K562 (cell line): ENCODE results near the gene PLD6. TPM values are rescaled to one million over a fixed set of nuclear protein-coding genes. Genes with fewer than 3 reads are reported as not detected.

Experiments
- ATAC-seq: fragments of 200-7000 bp; cut with Tn5 transposase; 3 replicates; pipeline ENCODE4 v1.9.1; 2020; ENCODE audit warnings: moderate library complexity
- BruUV-seq: library from RNA; stranded (reverse); fragments of 400-500 nt; replicated peaks from 2 replicates; lab custom pipeline; 2021; lab: Mats Ljungman, UMichigan
- CTCF ChIA-PET: fragments of 300-600 bp; formaldehyde crosslinking; extraction: SDS; loops from one replicate; lab custom pipeline; 2021; ENCODE audit warnings: low intra/inter-chr PET ratio; lab: Yijun Ruan, JAX
- POLR2A ChIA-PET: fragments of 300-600, 350-650 bp; sonication (Branson Sonifier 250); formaldehyde crosslinking; extraction: SDS; loops from one replicate; lab custom pipeline; 2021; ENCODE audit warnings: antibody characterized with exemption, inconsistent platforms; lab: Yijun Ruan, JAX
- DNase-seq, 4 experiments: peaks; one replicate each; pipeline versions ENCODE4 v3.0.0 to v3.0.0-alpha.2; 2011 to 2018; ENCODE audit warnings: low spot score in 3 of 4, mixed read lengths in 3 of 4; ENCODE audit errors: extremely low read depth in 1 of 4
- FAIRE-seq: peaks from 2 replicates; lab custom pipeline; 2011; peaks lifted over from hg19 to GRCh38; lab: Jason Lieb, UNC
- H2AFZ ChIP-seq: 2 replicates; pipeline ENCODE4 v1.6.0; 2011; ENCODE audit warnings: low read depth, low read length, control low read depth, inconsistent platforms
- H3K27ac ChIP-seq: fragments of 200-600 bp; 3 replicates; pipeline ENCODE4 v1.8.0; 2011; ENCODE audit warnings: low read depth, mild to moderate bottlenecking, control low read depth, inconsistent platforms, low read length, moderate library complexity, mixed read lengths; ENCODE audit errors: extremely low read depth
- H3K27me3 ChIP-seq, 2 experiments: fragments of 300-600 bp in 1 of 2; 2 replicates in 1 of 2; 3 replicates in 1 of 2; pipeline versions ENCODE4 v1.6.0 to v1.8.0; 2011; ENCODE audit warnings: inconsistent platforms in 2 of 2, low read length in 2 of 2, mild to moderate bottlenecking in 1 of 2, mixed read lengths in 1 of 2, moderate library complexity in 1 of 2; ENCODE audit not compliant: control insufficient read depth in 2 of 2, insufficient read depth in 2 of 2
- H3K36me3 ChIP-seq: fragments of 300-600 bp; 3 replicates; pipeline ENCODE4 v1.8.0; 2011; ENCODE audit warnings: mild to moderate bottlenecking, low read length, inconsistent platforms; ENCODE audit not compliant: control insufficient read depth, insufficient read depth
- H3K4me1 ChIP-seq, 2 experiments: fragments of 200-600 bp in 1 of 2; replicated peaks in 1 of 2; 2 replicates in 1 of 2; 3 replicates in 1 of 2; pipeline versions ENCODE4 v1.5.1 to v1.8.0; 2011; ENCODE audit warnings: inconsistent platforms in 2 of 2, low read length in 2 of 2, mild to moderate bottlenecking in 1 of 2, mixed read lengths in 1 of 2, moderate library complexity in 1 of 2; ENCODE audit not compliant: control insufficient read depth in 2 of 2, insufficient read depth in 2 of 2
- H3K4me2 ChIP-seq: 2 replicates; pipeline ENCODE4 v1.6.1; 2011; ENCODE audit warnings: low read length, control low read depth, inconsistent platforms, mixed read lengths; ENCODE audit not compliant: insufficient read depth
- H3K4me3 ChIP-seq: fragments of 200-600 bp; sonication (generic), shearing (Covaris generic); 2 replicates; pipeline ENCODE4 v1.5.1; 2016; ENCODE audit warnings: control low read depth, inconsistent platforms
- H3K79me2 ChIP-seq: fragments of 200-600 bp; 3 replicates; pipeline ENCODE4 v1.8.0; 2011; ENCODE audit warnings: low read length, inconsistent platforms; ENCODE audit not compliant: control insufficient read depth, insufficient read depth
- H3K9ac ChIP-seq, 2 experiments: 2 replicates each; pipeline versions ENCODE4 v1.6.0 to v1.6.1; 2011; ENCODE audit warnings: low read depth in 2 of 2, low read length in 2 of 2, control low read depth in 1 of 2, inconsistent platforms in 1 of 2, mild to moderate bottlenecking in 1 of 2, mixed read lengths in 1 of 2; ENCODE audit not compliant: insufficient read depth in 1 of 2
- H3K9me1 ChIP-seq: one replicate; pipeline ENCODE4 v1.6.0; 2011; ENCODE audit warnings: inconsistent platforms, mild to moderate bottlenecking, low read length, moderate library complexity; ENCODE audit not compliant: control insufficient read depth, insufficient read depth
- H3K9me3 ChIP-seq: replicated peaks from 2 replicates; pipeline ENCODE4 v1.5.1; 2011; ENCODE audit warnings: low read depth, low read length, inconsistent platforms; ENCODE audit not compliant: control insufficient read depth, insufficient read depth
- H4K20me1 ChIP-seq: replicated peaks from 2 replicates; pipeline ENCODE4 v1.6.1; 2011; ENCODE audit warnings: low read length, inconsistent platforms, mixed read lengths; ENCODE audit not compliant: control insufficient read depth, insufficient read depth
- COPS2 ChIP-seq: fragments of 450-650 bp; conservative IDR thresholded peaks from 2 replicates; pipeline ENCODE4 v1.6.1; 2016; ENCODE audit warnings: mild to moderate bottlenecking, moderate library complexity
- CREBBP ChIP-seq: IDR thresholded peaks from one replicate; pipeline ENCODE4 v1.6.1; 2012; ENCODE audit warnings: low read depth, mild to moderate bottlenecking, control low read depth, inconsistent platforms, low read length
- FOXM1 ChIP-seq, 2 experiments: fragments of 450-650 bp in 1 of 2; sonication (generic) in 1 of 2; formaldehyde crosslinking in 1 of 2; IDR thresholded peaks; 2 replicates each; pipeline versions ENCODE4 v1.6.1 to v1.9.0; 2017 to 2022; ENCODE audit warnings: low read depth in 2 of 2, mild to moderate bottlenecking in 2 of 2, missing genetic modification reagents in 1 of 2, moderate library complexity in 1 of 2
- KLF6 ChIP-seq: fragments of 250-450 bp; sonication (Bioruptor Pico); IDR thresholded peaks from 2 replicates; pipeline ENCODE4 v1.4.0; 2020; ENCODE audit warnings: mild to moderate bottlenecking, moderate library complexity, borderline replicate concordance
- MTF1 ChIP-seq: fragments of 250-450 bp; sonication (Bioruptor Pico); IDR thresholded peaks from 2 replicates; pipeline ENCODE4 v1.9.0; 2021; ENCODE audit warnings: moderate library complexity, mild to moderate bottlenecking, inconsistent platforms, borderline replicate concordance
- NFXL1 ChIP-seq: fragments of 450-650 bp; formaldehyde crosslinking; IDR thresholded peaks from 2 replicates; pipeline ENCODE4 v1.4.0; 2021; ENCODE audit warnings: mild to moderate bottlenecking
- RAD51 ChIP-seq: fragments of 450-650 bp; IDR thresholded peaks from 2 replicates; pipeline ENCODE4 v1.7.1; 2016; ENCODE audit warnings: low read depth, mild to moderate bottlenecking, borderline replicate concordance
- RBM17 ChIP-seq: fragments of 200-400 bp; formaldehyde crosslinking; IDR thresholded peaks from 2 replicates; pipeline ENCODE4 v1.6.1; 2017; ENCODE audit warnings: low read depth, mild to moderate bottlenecking, low read length, borderline replicate concordance
- SETDB1 ChIP-seq: IDR thresholded peaks from one replicate; pipeline ENCODE4 v1.6.1; 2012; ENCODE audit warnings: low read length, control low read depth, inconsistent platforms
- TCFL5 ChIP-seq: fragments of 250-450 bp; sonication (Bioruptor Pico); conservative IDR thresholded peaks from 2 replicates; pipeline ENCODE4 v1.6.1; 2021; ENCODE audit warnings: mild to moderate bottlenecking, moderate library complexity, matching md5 sums
- TRIM24 ChIP-seq, 2 experiments: fragments of 450-650 bp; IDR thresholded peaks; 2 replicates each; pipeline ENCODE4 v1.6.1; 2016
- ZNF764 ChIP-seq: fragments of 250-450 bp; sonication (Bioruptor Pico); IDR thresholded peaks from 2 replicates; pipeline ENCODE4 v1.4.0; 2020; ENCODE audit warnings: low read depth, mild to moderate bottlenecking, moderate library complexity
- ZNF785 ChIP-seq: fragments of 250-450 bp; sonication (Bioruptor Pico); IDR thresholded peaks from 2 replicates; pipeline ENCODE4 v1.4.0; 2020; ENCODE audit warnings: mild to moderate bottlenecking
- WGBS: fragments of 100-300 bp; shearing (Covaris generic); methylation state at CpG from one replicate; pipeline ENCODE4 v1.1.6; 2016; ENCODE audit warnings: low coverage, mixed read lengths; ENCODE audit not compliant: insufficient coverage; ENCODE audit errors: missing lambda C conversion rate; 5-methylcytosine and 5-hydroxymethylcytosine counted together
- in situ Hi-C: fragments of 300-500 bp; cut with MboI; formaldehyde crosslinking; loops from 4 replicates; pipeline ENCODE4 v1.15.0; 2018; ENCODE audit warnings: inconsistent platforms, mixed read lengths
- intact Hi-C: fragments of 100-400 bp; cut with micrococcal nuclease; formaldehyde crosslinking; loops from 2 replicates; pipeline ENCODE4 v1.14.2; 2022
- polyA plus RNA-seq, 8 experiments: library from polyadenylated mRNA; depleted of rRNA in 4 of 8; stranded (reverse) in 5 of 8; unstranded in 3 of 8; fragments of >200 nt; fragmentation: Nextera tagmentation in 2 of 8; fragmentation: Illumina TruSeq in 1 of 8; extraction: Ambion mirVana in 2 of 8; extraction: Trizol in 1 of 8; gene quantifications; 2 replicates each; pipeline versions ENCODE4 v1.2.1 to v1.2.3, GENCODE V29; 2011 to 2014; ENCODE audit warnings: inconsistent platforms in 1 of 8, missing spikeins in 1 of 8
- total RNA-seq, 7 experiments: library from RNA; depleted of rRNA in 6 of 7; stranded (reverse); fragments of >200 nt in 6 of 7; fragmentation: Illumina TruSeq in 2 of 7; extraction: Trizol in 2 of 7; gene quantifications; 2 replicates each; pipeline versions ENCODE4 v1.2.1 to v1.2.3, GENCODE V29; 2011 to 2021; ENCODE audit warnings: low replicate concordance in 1 of 7
- TF ChIP-seq, protein P1 (sequence below): sonication (generic); formaldehyde crosslinking; IDR thresholded peaks from 2 replicates; pipeline ENCODE4 v1.8.0; 2022; ENCODE audit warnings: missing genetic modification reagents, mild to moderate bottlenecking, moderate library complexity, borderline replicate concordance
- TF ChIP-seq, protein P2 (sequence below): sonication (generic); IDR thresholded peaks from 2 replicates; pipeline ENCODE4 v1.6.1; 2016
- TF ChIP-seq, protein P3 (sequence below): sonication (generic); formaldehyde crosslinking; IDR thresholded peaks from 2 replicates; pipeline ENCODE4 v1.8.0; 2022; ENCODE audit warnings: missing genetic modification reagents, mild to moderate bottlenecking, borderline replicate concordance
- TF ChIP-seq, protein P4 (sequence below), 2 experiments: fragments of 450-650 bp in 1 of 2; sonication (generic) in 1 of 2; formaldehyde crosslinking in 1 of 2; IDR thresholded peaks in 1 of 2; conservative IDR thresholded peaks in 1 of 2; 2 replicates each; pipeline versions ENCODE4 v1.6.1 to v1.8.1; 2016 to 2023; ENCODE audit warnings: mild to moderate bottlenecking in 2 of 2, moderate library complexity in 2 of 2, inconsistent platforms in 1 of 2, missing genetic modification reagents in 1 of 2

PLD6 gene
- total and polyA plus RNA-seq, 9 of the 15 experiments (the other 6 are each of a cell fraction or from before 2014, with no cell fraction given), result 3.6 to 15.6 (median 10.0) TPM

DNA sequence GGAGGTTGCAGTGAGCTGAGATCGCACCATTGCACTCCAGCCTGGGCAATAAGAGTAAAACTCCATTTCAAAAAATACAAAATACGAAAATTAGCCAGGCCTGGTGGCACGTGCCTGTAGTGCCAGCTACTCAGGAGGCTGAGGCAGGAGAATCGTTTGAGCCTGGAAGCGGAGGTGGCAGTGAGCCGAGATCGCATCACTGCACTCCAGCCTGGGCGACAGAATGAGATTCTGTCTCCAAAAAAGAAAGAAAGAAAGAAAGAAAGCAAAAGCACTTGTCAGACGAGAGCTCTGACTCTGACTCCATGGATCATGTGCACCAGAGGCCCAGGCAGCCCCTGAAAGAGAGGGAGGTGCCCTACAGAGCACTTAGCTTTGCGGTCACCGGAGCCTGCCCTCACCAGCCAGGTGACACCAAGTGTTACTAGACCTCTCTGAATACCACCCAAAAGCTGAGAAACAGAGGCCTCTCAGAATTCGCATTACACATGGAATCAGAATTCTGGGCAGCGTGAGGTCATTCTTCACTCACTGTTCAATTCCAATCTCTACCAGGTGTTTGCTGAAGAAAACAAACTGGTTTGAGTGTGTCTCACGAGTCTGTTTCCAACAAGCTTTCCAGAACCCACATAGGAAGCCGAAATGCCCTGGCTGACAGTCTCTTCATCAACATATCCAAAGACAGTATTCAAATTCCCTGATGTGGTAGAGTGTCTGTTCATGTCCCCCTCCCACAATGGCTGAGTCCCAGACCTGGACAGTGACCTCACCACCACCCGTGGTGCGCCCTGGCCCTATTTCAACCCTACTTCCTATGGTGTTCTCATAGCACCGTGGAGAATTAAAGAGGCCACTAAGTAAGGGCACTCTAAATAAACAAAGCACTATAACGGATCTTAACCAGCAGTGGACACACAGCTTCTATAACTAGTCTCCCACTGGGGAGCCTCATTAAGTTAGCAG, 29.4 kb upstream of the PLD6 start:
- FAIRE-seq (peak; percentile 66), DNase-seq (peak in 1 of 4 experiments; percentile 45), ATAC-seq (peak; percentile 47)
- intact Hi-C loops, result no loop called here
- Histone ChIP-seq H3K36me3 (peaks cover 25% of the 10 kb centered on the region; the same call in 2 of the 3 replicates), H3K4me3 (peak overlapping the region; percentile 98), H3K4me2 (peak overlapping the region; percentile 99), H3K27me3 (no peaks in the 10 kb centered on the region), H3K4me1 (peaks cover 8 to 11% of the 10 kb centered on the region in 2 experiments; a peak in 4 of 5 replicates), H4K20me1 (peaks cover 17% of the 10 kb centered on the region), H3K9me3 (no peaks in the 10 kb centered on the region), H3K9me1 (peaks cover 2% of the 10 kb centered on the region), H3K27ac (peak overlapping the region; percentile 100), H2AFZ (no peak overlapping the region), H3K9ac (peak overlapping the region; percentile 97 to 99; a peak in 3 of 4 replicates), H3K79me2 (peaks cover 41% of the 10 kb centered on the region)
- no TSS peak for BruUV-seq
- ChIA-PET POLR2A (interaction anchor here (0.8 to 1.4 kb wide), 3 partner anchors 9 to 45 kb away, joined by 3 to 6 read pairs (median 4); no protein-coding TSS in a partner anchor), CTCF (no interaction called here)
- in situ Hi-C loops, result no loop called here
- whole genome bisulfite sequencing, result 35% methylated on average over 14 of the region's 19 CpGs
- no peak for TF ChIP-seq FOXM1 (IDR thresholded peaks at IDR 0.05; ENCODE audit: low read depth)
- TF ChIP-seq FOXM1 (CRISPR knock-in tag; IDR thresholded peaks at IDR 0.05; ENCODE audit: low read depth), result no peak
- TF ChIP-seq COPS2, result no peak
- TF ChIP-seq KLF6, result no peak
- no peak for TF ChIP-seq TCFL5 (CRISPR knock-in tag)
- TF ChIP-seq SETDB1, result no peak
- TF ChIP-seq, protein P1, sequence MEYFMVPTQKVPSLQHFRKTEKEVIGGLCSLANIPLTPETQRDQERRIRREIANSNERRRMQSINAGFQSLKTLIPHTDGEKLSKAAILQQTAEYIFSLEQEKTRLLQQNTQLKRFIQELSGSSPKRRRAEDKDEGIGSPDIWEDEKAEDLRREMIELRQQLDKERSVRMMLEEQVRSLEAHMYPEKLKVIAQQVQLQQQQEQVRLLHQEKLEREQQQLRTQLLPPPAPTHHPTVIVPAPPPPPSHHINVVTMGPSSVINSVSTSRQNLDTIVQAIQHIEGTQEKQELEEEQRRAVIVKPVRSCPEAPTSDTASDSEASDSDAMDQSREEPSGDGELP (CRISPR knock-in tag), result no peak
- TF ChIP-seq, protein P2, sequence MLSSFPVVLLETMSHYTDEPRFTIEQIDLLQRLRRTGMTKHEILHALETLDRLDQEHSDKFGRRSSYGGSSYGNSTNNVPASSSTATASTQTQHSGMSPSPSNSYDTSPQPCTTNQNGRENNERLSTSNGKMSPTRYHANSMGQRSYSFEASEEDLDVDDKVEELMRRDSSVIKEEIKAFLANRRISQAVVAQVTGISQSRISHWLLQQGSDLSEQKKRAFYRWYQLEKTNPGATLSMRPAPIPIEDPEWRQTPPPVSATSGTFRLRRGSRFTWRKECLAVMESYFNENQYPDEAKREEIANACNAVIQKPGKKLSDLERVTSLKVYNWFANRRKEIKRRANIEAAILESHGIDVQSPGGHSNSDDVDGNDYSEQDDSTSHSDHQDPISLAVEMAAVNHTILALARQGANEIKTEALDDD, result peak; percentile 65; the same call in 1 of the 2 replicates
- no peak for TF ChIP-seq MTF1
- no peak for TF ChIP-seq TRIM24 (IDR thresholded peaks at IDR 0.05)
- no peak for TF ChIP-seq NFXL1 (CRISPR knock-in tag)
- TF ChIP-seq, protein P3, sequence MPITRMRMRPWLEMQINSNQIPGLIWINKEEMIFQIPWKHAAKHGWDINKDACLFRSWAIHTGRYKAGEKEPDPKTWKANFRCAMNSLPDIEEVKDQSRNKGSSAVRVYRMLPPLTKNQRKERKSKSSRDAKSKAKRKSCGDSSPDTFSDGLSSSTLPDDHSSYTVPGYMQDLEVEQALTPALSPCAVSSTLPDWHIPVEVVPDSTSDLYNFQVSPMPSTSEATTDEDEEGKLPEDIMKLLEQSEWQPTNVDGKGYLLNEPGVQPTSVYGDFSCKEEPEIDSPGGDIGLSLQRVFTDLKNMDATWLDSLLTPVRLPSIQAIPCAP (CRISPR knock-in tag), result no peak
- no peak for TF ChIP-seq RAD51
- TF ChIP-seq CREBBP, result no peak
- TF ChIP-seq ZNF764 (CRISPR knock-in tag), result no peak
- TF ChIP-seq, protein P4, sequence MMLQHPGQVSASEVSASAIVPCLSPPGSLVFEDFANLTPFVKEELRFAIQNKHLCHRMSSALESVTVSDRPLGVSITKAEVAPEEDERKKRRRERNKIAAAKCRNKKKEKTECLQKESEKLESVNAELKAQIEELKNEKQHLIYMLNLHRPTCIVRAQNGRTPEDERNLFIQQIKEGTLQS (IDR thresholded peaks at IDR 0.05), result peak; percentile 31; the same call in 1 of the 2 replicates
- TF ChIP-seq, protein P4 (CRISPR knock-in tag; conservative IDR thresholded peaks at IDR 0.05), result no peak
- no peak for TF ChIP-seq ZNF785 (CRISPR knock-in tag)
- TF ChIP-seq RBM17, result no peak
